ENCODE results near the gene GALNT15.

GALNT15 gene

GRCh38 chr3:16240229-16241023 is 65.9 kb downstream of the GALNT15 start:
- Histone ChIP-seq H3K9me3 (ENCODE audit: low read length) (no peaks in the 10 kb centered on the region), H3K4me3 (ENCODE audit: low read depth, low read length, poor library complexity, severe bottlenecking) (no peak overlapping the region), H4K20me1 (ENCODE audit: insufficient read depth, low read length) (no peaks in the 10 kb centered on the region), H3F3A (ENCODE audit: insufficient read depth, low read length) (no peaks in the 10 kb centered on the region), H3K36me3 (ENCODE audit: insufficient read depth, low read length) (no peaks in the 10 kb centered on the region), H3K9me2 (ENCODE audit: low read depth, low read length) (no peaks in the 10 kb centered on the region), H3K27me3 (ENCODE audit: insufficient read depth, low read length) (no peaks in the 10 kb centered on the region; the same call in 1 of the 2 replicates), H3K4me2 (ENCODE audit: low read length) (no peak overlapping the region), H2AFZ (ENCODE audit: low read length) (no peak overlapping the region), H3K27ac (ENCODE audit: low read depth, low read length, poor library complexity, severe bottlenecking) (no peak overlapping the region), H3K79me2 (ENCODE audit: insufficient read depth, low read length) (no peaks in the 10 kb centered on the region), H3K9ac (ENCODE audit: low read length) (no peak overlapping the region), H3K4me1 (ENCODE audit: insufficient read depth, low read length, severe bottlenecking) (no peaks in the 10 kb centered on the region)
- no peak for TF ChIP-seq EZH2 (IDR thresholded peaks at IDR 0.05; ENCODE audit: borderline replicate concordance, low read length)
- no peak for TF ChIP-seq CTCF (IDR thresholded peaks at IDR 0.05; ENCODE audit: low read length)

GRCh38 chr3:16241225-16241624 is 66.7 kb downstream of the GALNT15 start:
- Histone ChIP-seq H3K4me2 (ENCODE audit: low read length) (no peak overlapping the region), H3K4me1 (ENCODE audit: insufficient read depth, low read length, severe bottlenecking) (no peaks in the 10 kb centered on the region), H3K27me3 (ENCODE audit: insufficient read depth, low read length) (no peaks in the 10 kb centered on the region; the same call in 1 of the 2 replicates), H3K9me3 (ENCODE audit: low read length) (no peaks in the 10 kb centered on the region), H4K20me1 (ENCODE audit: insufficient read depth, low read length) (no peaks in the 10 kb centered on the region), H3K27ac (ENCODE audit: low read depth, low read length, poor library complexity, severe bottlenecking) (no peak overlapping the region), H3K4me3 (ENCODE audit: low read depth, low read length, poor library complexity, severe bottlenecking) (no peak overlapping the region), H3K36me3 (ENCODE audit: insufficient read depth, low read length) (no peaks in the 10 kb centered on the region), H3K79me2 (ENCODE audit: insufficient read depth, low read length) (no peaks in the 10 kb centered on the region), H3K9me2 (ENCODE audit: low read depth, low read length) (no peaks in the 10 kb centered on the region), H3F3A (ENCODE audit: insufficient read depth, low read length) (no peaks in the 10 kb centered on the region), H2AFZ (ENCODE audit: low read length) (no peak overlapping the region), H3K9ac (ENCODE audit: low read length) (no peak overlapping the region)
- TF ChIP-seq EZH2 (IDR thresholded peaks at IDR 0.05; ENCODE audit: borderline replicate concordance, low read length): no peak
- no peak for TF ChIP-seq CTCF (IDR thresholded peaks at IDR 0.05; ENCODE audit: low read length)

GRCh38 chr3:16242177-16242576 is 67.7 kb downstream of the GALNT15 start:
- Histone ChIP-seq H3K4me3 (ENCODE audit: low read depth, low read length, poor library complexity, severe bottlenecking) (no peak overlapping the region), H3K79me2 (ENCODE audit: insufficient read depth, low read length) (no peaks in the 10 kb centered on the region), H3K4me1 (ENCODE audit: insufficient read depth, low read length, severe bottlenecking) (no peaks in the 10 kb centered on the region), H3K27me3 (ENCODE audit: insufficient read depth, low read length) (no peaks in the 10 kb centered on the region; the same call in 1 of the 2 replicates), H3K9me3 (ENCODE audit: low read length) (no peaks in the 10 kb centered on the region), H3F3A (ENCODE audit: insufficient read depth, low read length) (no peaks in the 10 kb centered on the region), H3K4me2 (ENCODE audit: low read length) (no peak overlapping the region), H3K9me2 (ENCODE audit: low read depth, low read length) (no peaks in the 10 kb centered on the region), H2AFZ (ENCODE audit: low read length) (no peak overlapping the region), H3K27ac (ENCODE audit: low read depth, low read length, poor library complexity, severe bottlenecking) (no peak overlapping the region), H3K36me3 (ENCODE audit: insufficient read depth, low read length) (no peaks in the 10 kb centered on the region), H4K20me1 (ENCODE audit: insufficient read depth, low read length) (no peaks in the 10 kb centered on the region), H3K9ac (ENCODE audit: low read length) (no peak overlapping the region)
- TF ChIP-seq CTCF (IDR thresholded peaks at IDR 0.05; ENCODE audit: low read length) (no peak), EZH2 (IDR thresholded peaks at IDR 0.05; ENCODE audit: borderline replicate concordance, low read length) (no peak)
